Neural cell (in vitro differentiated cells): ENCODE measurements around the gene SNTG2. TPM values are rescaled to one million over a fixed set of nuclear protein-coding genes. Genes with fewer than 3 reads are reported as not detected.

ENCODE experiments used
- H2AFZ ChIP-seq: fragments of 200-600, 300-800 bp; sonication (generic), shearing (Covaris generic); 2 replicates; pipeline ENCODE4 v1.6.0; 2014; ENCODE audit warnings: low read depth, mild to moderate bottlenecking, antibody characterized with exemption, low read length, moderate library complexity
- H3F3A ChIP-seq: fragments of 200-600 bp; shearing (Covaris generic); 2 replicates; pipeline ENCODE4 v1.6.1; 2016; ENCODE audit warnings: mild to moderate bottlenecking, moderate library complexity, mixed read lengths, antibody characterized with exemption, low read length; ENCODE audit not compliant: insufficient read depth, poor library complexity, severe bottlenecking
- H3K27ac ChIP-seq: fragments of 200-600, 300-800 bp; sonication (generic), shearing (Covaris generic); 2 replicates; pipeline ENCODE4 v1.5.1; 2014; ENCODE audit warnings: mild to moderate bottlenecking, low read length, moderate library complexity
- H3K27me3 ChIP-seq: fragments of 300-800, 200-600 bp; sonication (generic), shearing (Covaris generic); 2 replicates; pipeline ENCODE4 v1.6.0; 2014; ENCODE audit warnings: mild to moderate bottlenecking, low read depth, low read length, moderate library complexity; ENCODE audit not compliant: insufficient read depth
- H3K36me3 ChIP-seq: fragments of 300-800, 200-600 bp; sonication (generic), shearing (Covaris generic); 2 replicates; pipeline ENCODE4 v1.5.1; 2014; ENCODE audit warnings: mild to moderate bottlenecking, antibody characterized with exemption, low read length, moderate library complexity; ENCODE audit not compliant: insufficient read depth
- H3K4me2 ChIP-seq: fragments of 300-800, 200-600 bp; sonication (generic), shearing (Covaris generic); 2 replicates; pipeline ENCODE4 v1.6.0; 2014; ENCODE audit warnings: mild to moderate bottlenecking, low read length
- H3K4me3 ChIP-seq: fragments of 300-800, 200-600 bp; sonication (generic), shearing (Covaris generic); 2 replicates; pipeline ENCODE4 v1.5.1; 2014; ENCODE audit warnings: mild to moderate bottlenecking, low read length, moderate library complexity
- H3K79me2 ChIP-seq: fragments of 200-600 bp; shearing (Covaris generic); replicated peaks from 2 replicates; pipeline ENCODE4 v1.6.0; 2014; ENCODE audit warnings: mild to moderate bottlenecking, low read length, moderate library complexity; ENCODE audit not compliant: insufficient read depth
- H3K9ac ChIP-seq: fragments of 300-800, 200-600 bp; sonication (generic), shearing (Covaris generic); 2 replicates; pipeline ENCODE4 v1.6.1; 2016; ENCODE audit warnings: mild to moderate bottlenecking, low read length, mixed read lengths
- H3K9me2 ChIP-seq: fragments of 200-600 bp; shearing (Covaris generic); 2 replicates; pipeline ENCODE4 v1.6.1; 2016; ENCODE audit warnings: mild to moderate bottlenecking, low read length, mixed read lengths; ENCODE audit not compliant: insufficient read depth
- H3K9me3 ChIP-seq: fragments of 200-600, 300-800 bp; sonication (generic), shearing (Covaris generic); 2 replicates; pipeline ENCODE4 v1.6.1; 2016; ENCODE audit warnings: mild to moderate bottlenecking, mixed run types, low read length, moderate library complexity, mixed read lengths
- H4K20me1 ChIP-seq: fragments of 200-600 bp; shearing (Covaris generic); 2 replicates; pipeline ENCODE4 v1.6.1; 2016; ENCODE audit warnings: mild to moderate bottlenecking, mixed run types; ENCODE audit not compliant: insufficient read depth
- CTCF ChIP-seq: fragments of 450-650 bp; IDR thresholded peaks from 2 replicates; pipeline ENCODE4 v1.5.1; 2014; ENCODE audit warnings: antibody characterized with exemption, mild to moderate bottlenecking, moderate library complexity; ENCODE audit not compliant: poor library complexity, severe bottlenecking
- EP300 ChIP-seq: fragments of 450-650 bp; conservative IDR thresholded peaks from 2 replicates; pipeline ENCODE4 v1.6.1; 2014; ENCODE audit warnings: antibody characterized with exemption, mild to moderate bottlenecking, moderate library complexity; ENCODE audit not compliant: poor library complexity, severe bottlenecking
- EZH2 ChIP-seq: fragments of 200-600, 300-800 bp; shearing (Covaris generic), sonication (generic); IDR thresholded peaks from 2 replicates; pipeline ENCODE4 v1.6.1; 2014; ENCODE audit warnings: antibody characterized with exemption, low read length, borderline replicate concordance, mild to moderate bottlenecking; ENCODE audit not compliant: insufficient read depth, poor library complexity, severe bottlenecking
- MXI1 ChIP-seq: fragments of 450-650 bp; conservative IDR thresholded peaks from 2 replicates; pipeline ENCODE4 v1.6.1; 2014; ENCODE audit warnings: antibody characterized with exemption, mild to moderate bottlenecking; ENCODE audit not compliant: poor library complexity, severe bottlenecking
- POLR2AphosphoS5 ChIP-seq: IDR thresholded peaks from 2 replicates; pipeline ENCODE4 v1.6.1; 2012
- RAD21 ChIP-seq: fragments of 450-650 bp; conservative IDR thresholded peaks from 2 replicates; pipeline ENCODE4 v1.6.1; 2014; ENCODE audit warnings: antibody characterized with exemption, mild to moderate bottlenecking, moderate library complexity
- REST ChIP-seq: IDR thresholded peaks from 2 replicates; pipeline ENCODE4 v1.6.1; 2012; ENCODE audit warnings: borderline replicate concordance
- SMC3 ChIP-seq: fragments of 450-650 bp; conservative IDR thresholded peaks from 2 replicates; pipeline ENCODE4 v1.6.1; 2014; ENCODE audit warnings: antibody characterized with exemption, mild to moderate bottlenecking, moderate library complexity; ENCODE audit not compliant: poor library complexity
- TAF1 ChIP-seq: IDR thresholded peaks from 2 replicates; pipeline ENCODE4 v1.6.1; 2012; ENCODE audit warnings: low read depth
- polyA plus RNA-seq: library from polyadenylated mRNA; depleted of rRNA; stranded (reverse); fragments of >200 nt; gene quantifications from 2 replicates; pipeline ENCODE4 v1.2.3, GENCODE V29; 2014

SNTG2 gene
- polyA plus RNA-seq, 1 donor from 2014 or later, result not detected

- Histone ChIP-seq H3K9me2 (no peaks in the 10 kb centered on the region), H3K4me2 (no peak overlapping the region), H3K79me2 (no peaks in the 10 kb centered on the region), H2AFZ (no peak overlapping the region), H4K20me1 (no peaks in the 10 kb centered on the region), H3K9ac (no peak overlapping the region), H3K27ac (no peak overlapping the region), H3K9me3 (no peaks in the 10 kb centered on the region), H3K4me3 (no peak overlapping the region), H3K27me3 (peaks cover 24% of the 10 kb centered on the region), H3F3A (no peaks in the 10 kb centered on the region), H3K36me3 (no peaks in the 10 kb centered on the region)
- TF ChIP-seq RAD21 (peak; percentile 44), POLR2AphosphoS5 (no peak), CTCF (no peak), MXI1 (no peak), TAF1 (no peak), SMC3 (peak; percentile 50), REST (no peak), EZH2 (no peak)
These were observed 4.0 kb downstream of the SNTG2 start for GRCh38 chr2:954687-955000.

- Histone ChIP-seq H3K9ac (no peak overlapping the region), H3F3A (no peaks in the 10 kb centered on the region), H3K27me3 (peaks cover 16% of the 10 kb centered on the region), H3K79me2 (no peaks in the 10 kb centered on the region), H3K27ac (no peak overlapping the region), H4K20me1 (no peaks in the 10 kb centered on the region), H2AFZ (no peak overlapping the region), H3K9me3 (no peaks in the 10 kb centered on the region), H3K4me2 (no peak overlapping the region), H3K36me3 (no peaks in the 10 kb centered on the region), H3K9me2 (no peaks in the 10 kb centered on the region), H3K4me3 (no peak overlapping the region)
- TF ChIP-seq CTCF (no peak), RAD21 (no peak), EZH2 (no peak), EP300 (no peak), REST (no peak), SMC3 (no peak), TAF1 (no peak), POLR2AphosphoS5 (no peak), MXI1 (no peak)
These were observed 5.4 kb downstream of the SNTG2 start for GRCh38 chr2:955829-956731.
